Astrocyte of the spinal cord (primary cell): ENCODE measurements around the gene ACTR1A.
A peak's percentile ranks its signal among the peaks of the same experiment; 100 is the strongest.
"Not testable (repeated sequence)": the region's sequence is repeated elsewhere in the genome, so short reads cannot be mapped to it uniquely, and the experiment has no call there.

Experiments
- DNase-seq: peaks from one replicate; pipeline ENCODE4 v3.0.0; 2011; ENCODE audit warnings: low read depth, low spot score
- H3K4me3 ChIP-seq: 2 replicates; pipeline ENCODE4 v1.5.1; 2011; ENCODE audit warnings: low read depth, mild to moderate bottlenecking, low read length, moderate library complexity
- CTCF ChIP-seq: IDR thresholded peaks from 2 replicates; pipeline ENCODE4 v1.5.1; 2012; ENCODE audit warnings: low read depth, mild to moderate bottlenecking, low read length, inconsistent platforms
- in situ Hi-C: cut with HindIII; loops from 2 replicates; pipeline ENCODE4 v1.10.0; 2017; ENCODE audit warnings: low sequenced_read_pairs

ACTR1A gene

GRCh38 chr10:102502029-102502336 is 529 bp downstream of the ACTR1A start:
- peak overlapping the region; percentile 95 for H3K4me3 ChIP-seq
- no peak for TF ChIP-seq CTCF
- DNase-seq, result peak; percentile 100
- in situ Hi-C loops, result loop anchor here (10.0 kb wide), 1 partner anchor 73 kb away; no protein-coding TSS in a partner anchor

GRCh38 chr10:102501201-102502028 is 1.1 kb downstream of the ACTR1A start:
- TF ChIP-seq CTCF, result no peak
- in situ Hi-C loops, result loop anchor here (10.0 kb wide), 1 partner anchor 73 kb away; no protein-coding TSS in a partner anchor
- DNase-seq, result peak; percentile 26
- H3K4me3 ChIP-seq, result peak overlapping the region; percentile 95

GRCh38 chr10:102500686-102501085 is 1.8 kb downstream of the ACTR1A start:
- not testable (repeated sequence) for H3K4me3 ChIP-seq, DNase-seq
- in situ Hi-C loops, result loop anchor here (10.0 kb wide), 1 partner anchor 74 kb away; no protein-coding TSS in a partner anchor

GRCh38 chr10:102499356-102499755 is 3.2 kb downstream of the ACTR1A start:
- TF ChIP-seq CTCF, result no peak
- in situ Hi-C loops, result no loop called here
- no peak overlapping the region for H3K4me3 ChIP-seq
- DNase-seq, result no peak

GRCh38 chr10:102497545-102497944 is 5.0 kb downstream of the ACTR1A start:
- TF ChIP-seq CTCF, result no peak
- no peak for DNase-seq
- in situ Hi-C loops, result no loop called here
- H3K4me3 ChIP-seq, result no peak overlapping the region

- TF ChIP-seq CTCF, result no peak
These were observed 8.7 kb downstream of the ACTR1A start for GRCh38 chr10:102493771-102494170.

GRCh38 chr10:102492983-102493382 is 9.5 kb downstream of the ACTR1A start:
- no peak overlapping the region for H3K4me3 ChIP-seq
- DNase-seq, result no peak
- in situ Hi-C loops, result no loop called here
- no peak for TF ChIP-seq CTCF

More at GRCh38 chr10:102493771-102494170, 8.7 kb downstream of the ACTR1A start:
- H3K4me3 ChIP-seq, result no peak overlapping the region
- in situ Hi-C loops, result no loop called here
- DNase-seq, result no peak
